Testis (tissue), 2 donors: Measurements from ENCODE around the gene CST9.

Experiments
- POLR2A ChIP-seq: fragments of 450-650 bp; IDR thresholded peaks from one replicate; pipeline ENCODE4 v1.6.1; 2017; ENCODE audit warnings: antibody characterized with exemption, mild to moderate bottlenecking, moderate library complexity
- TF ChIP-seq, protein P1 (sequence below), 3 experiments: fragments of 450-650 bp in 2 of 3; fragments of 200-600 bp in 1 of 3; sonication (generic) in 1 of 3; IDR thresholded peaks; one replicate each; pipeline ENCODE4 v1.5.1; 2016 to 2019; ENCODE audit warnings: antibody characterized with exemption in 3 of 3, mild to moderate bottlenecking in 2 of 3, moderate library complexity in 1 of 3

- TF ChIP-seq, protein P1, sequence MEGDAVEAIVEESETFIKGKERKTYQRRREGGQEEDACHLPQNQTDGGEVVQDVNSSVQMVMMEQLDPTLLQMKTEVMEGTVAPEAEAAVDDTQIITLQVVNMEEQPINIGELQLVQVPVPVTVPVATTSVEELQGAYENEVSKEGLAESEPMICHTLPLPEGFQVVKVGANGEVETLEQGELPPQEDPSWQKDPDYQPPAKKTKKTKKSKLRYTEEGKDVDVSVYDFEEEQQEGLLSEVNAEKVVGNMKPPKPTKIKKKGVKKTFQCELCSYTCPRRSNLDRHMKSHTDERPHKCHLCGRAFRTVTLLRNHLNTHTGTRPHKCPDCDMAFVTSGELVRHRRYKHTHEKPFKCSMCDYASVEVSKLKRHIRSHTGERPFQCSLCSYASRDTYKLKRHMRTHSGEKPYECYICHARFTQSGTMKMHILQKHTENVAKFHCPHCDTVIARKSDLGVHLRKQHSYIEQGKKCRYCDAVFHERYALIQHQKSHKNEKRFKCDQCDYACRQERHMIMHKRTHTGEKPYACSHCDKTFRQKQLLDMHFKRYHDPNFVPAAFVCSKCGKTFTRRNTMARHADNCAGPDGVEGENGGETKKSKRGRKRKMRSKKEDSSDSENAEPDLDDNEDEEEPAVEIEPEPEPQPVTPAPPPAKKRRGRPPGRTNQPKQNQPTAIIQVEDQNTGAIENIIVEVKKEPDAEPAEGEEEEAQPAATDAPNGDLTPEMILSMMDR (IDR thresholded peaks at IDR 0.05) = no peak
- TF ChIP-seq POLR2A = no peak
Observed at GRCh38 chr20:23654717-23655116, 49.0 kb upstream of the CST9 start.
